ENCODE measurements around the gene SNW1.

DNA sequence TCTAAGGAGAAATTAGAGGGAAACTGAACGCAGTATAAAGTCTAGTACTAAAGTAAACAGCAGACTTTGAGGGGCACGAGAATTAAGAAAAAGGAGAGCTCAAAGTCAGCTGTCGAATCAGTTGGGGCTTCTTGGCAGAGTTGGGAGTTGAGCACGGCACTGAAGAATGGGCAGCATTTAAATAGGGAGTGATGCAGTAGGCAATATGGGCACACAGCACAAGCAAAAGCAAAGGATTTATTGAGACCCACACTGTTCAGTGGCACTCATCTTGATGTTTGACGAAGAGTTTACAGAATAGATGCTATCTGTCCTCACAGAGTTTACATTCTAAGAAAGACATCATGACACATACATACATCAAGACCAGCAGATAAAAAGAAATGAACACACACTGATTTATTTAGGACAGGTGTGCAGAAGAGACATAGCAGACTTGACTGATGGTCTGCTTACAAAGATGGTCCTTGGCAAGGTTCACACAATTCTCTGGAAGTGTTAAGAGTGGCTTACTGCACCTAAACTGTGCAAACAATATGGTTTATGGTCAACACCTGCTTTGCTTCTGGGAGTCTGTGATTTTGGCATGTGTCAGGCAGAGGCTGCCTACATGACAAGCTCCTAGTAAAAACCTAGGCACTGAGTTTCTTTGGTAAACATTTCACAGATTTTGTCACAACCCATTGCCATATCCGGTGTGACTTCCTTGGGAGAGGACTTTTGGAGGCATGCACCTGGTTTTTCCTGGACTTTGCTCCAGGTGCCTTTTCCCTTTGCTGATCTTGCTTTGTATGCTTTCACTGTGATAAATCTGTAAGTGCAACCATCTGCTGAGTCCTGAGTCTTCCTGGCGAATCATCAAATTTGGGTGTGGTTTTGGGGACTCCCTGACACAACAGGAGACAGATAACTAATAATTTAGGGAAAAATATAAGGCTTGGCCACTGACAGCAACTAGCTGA is 79.5 kb downstream of the SNW1 start:
- no peak for TF ChIP-seq CTCF (IDR thresholded peaks at IDR 0.05; ENCODE audit: low read depth, low read length)
- no peak for TF ChIP-seq POLR2A (IDR thresholded peaks at IDR 0.05; ENCODE audit: extremely low read depth, insufficient read length)

All from NB4 (cell line).